Transverse colon (tissue), 3 donors: Measurements from ENCODE around the gene NR2F1-AS1.

Experiments used
- CTCF ChIP-seq, 5 experiments: fragments of 200-600 bp in 3 of 5; fragments of 450-650 bp in 2 of 5; sonication (generic) in 3 of 5; IDR thresholded peaks; 1 replicate in 2 of 5; 2 replicates in 3 of 5; pipeline ENCODE4 v1.5.1; 2016 to 2017; ENCODE audit warnings: antibody characterized with exemption in 5 of 5, inconsistent platforms in 3 of 5, mild to moderate bottlenecking in 2 of 5, moderate library complexity in 1 of 5
- EP300 ChIP-seq: sonication (generic); formaldehyde crosslinking; IDR thresholded peaks from one replicate; pipeline ENCODE4 v1.6.1; 2017; ENCODE audit warnings: antibody characterized with exemption, low read depth
- POLR2A ChIP-seq: fragments of 450-650 bp; IDR thresholded peaks from one replicate; pipeline ENCODE4 v1.6.1; 2016; ENCODE audit warnings: antibody characterized with exemption, mild to moderate bottlenecking, moderate library complexity

- TF ChIP-seq POLR2A (no peak), EP300 (no peak), CTCF (IDR thresholded peaks at IDR 0.05) (no peak)
Observed at GRCh38 chr5:93436083-93436482, 144.9 kb downstream of the NR2F1-AS1 start.
